ENCODE results near the gene SLC16A1.

Gene SLC16A1

GRCh38 chr1:112866151-112866550 is 89.8 kb downstream of the SLC16A1 start:
- no peak for DNase-seq (ENCODE audit: low read depth)
- TF ChIP-seq CTCF (IDR thresholded peaks at IDR 0.05; ENCODE audit: insufficient read depth, low read depth, low read length, missing control alignments), result no peak
- no peak overlapping the region for H3K4me3 ChIP-seq (ENCODE audit: low read depth, low read length)

- no peak for DNase-seq (ENCODE audit: low read depth)
Observed at GRCh38 chr1:112862753-112863426, 93.1 kb downstream of the SLC16A1 start.

More at GRCh38 chr1:112862753-112863426, 93.1 kb downstream of the SLC16A1 start:
- no peak for TF ChIP-seq CTCF (IDR thresholded peaks at IDR 0.05; ENCODE audit: insufficient read depth, low read depth, low read length, missing control alignments)
- H3K4me3 ChIP-seq (ENCODE audit: low read depth, low read length), result no peak overlapping the region
